WTC11 (cell line): ENCODE measurements around the gene SLC2A9. TPM values are rescaled to one million over a fixed set of nuclear protein-coding genes. Genes with fewer than 3 reads are reported as not detected.

ENCODE experiments used
- ATAC-seq: fragments of 200-7000 bp; cut with Tn5 transposase; 2 replicates; pipeline ENCODE4 v1.10.0; 2021; ENCODE audit warnings: mild to moderate bottlenecking, moderate library complexity
- CTCF ChIA-PET: fragments of 300-600 bp; sonication (Branson Sonifier 250); formaldehyde crosslinking; loops from one replicate; lab custom pipeline; 2021; ENCODE audit warnings: antibody characterized with exemption; lab: Charles Lee
- POLR2A ChIA-PET: fragments of 350-600 bp; sonication (Branson Sonifier 250); formaldehyde crosslinking; loops from one replicate; lab custom pipeline; 2021; ENCODE audit warnings: antibody characterized with exemption; lab: Charles Lee
- DNase-seq: peaks from one replicate; pipeline ENCODE4 v3.0.0; 2021; ENCODE audit warnings: low spot score
- H3K27ac Mint-ChIP-seq: 2 replicates; pipeline ENCODE4 v1.8.0; 2021; ENCODE audit warnings: mixed read lengths
- H3K27me3 Mint-ChIP-seq: 2 replicates; pipeline ENCODE4 v1.8.0; 2021; ENCODE audit warnings: low read depth, mild to moderate bottlenecking, moderate library complexity, mixed read lengths
- H3K36me3 Mint-ChIP-seq: 2 replicates; pipeline ENCODE4 v1.8.0; 2021; ENCODE audit warnings: mixed read lengths
- H3K4me1 Mint-ChIP-seq: 2 replicates; pipeline ENCODE4 v1.8.0; 2022; ENCODE audit warnings: mixed read lengths
- H3K4me3 Mint-ChIP-seq: 2 replicates; pipeline ENCODE4 v1.8.0; 2021; ENCODE audit warnings: mild to moderate bottlenecking, moderate library complexity, mixed read lengths
- H3K9me3 Mint-ChIP-seq: 2 replicates; pipeline ENCODE4 v1.8.0; 2021; ENCODE audit warnings: mixed read lengths
- ATF1 ChIP-seq: sonication (generic); formaldehyde crosslinking; IDR thresholded peaks from 2 replicates; pipeline ENCODE4 v1.8.1; 2023; ENCODE audit warnings: mild to moderate bottlenecking, moderate library complexity, missing genetic modification reagents
- CREB1 ChIP-seq: sonication (generic); formaldehyde crosslinking; IDR thresholded peaks from 2 replicates; pipeline ENCODE4 v1.8.0; 2023; ENCODE audit warnings: mild to moderate bottlenecking, missing genetic modification reagents
- FOXJ3 ChIP-seq: sonication (generic); formaldehyde crosslinking; IDR thresholded peaks from 2 replicates; pipeline ENCODE4 v1.9.0; 2021; ENCODE audit warnings: missing genetic modification reagents, mild to moderate bottlenecking, borderline replicate concordance
- GABPB1 ChIP-seq: sonication (generic); formaldehyde crosslinking; IDR thresholded peaks from 2 replicates; pipeline ENCODE4 v1.8.1; 2023; ENCODE audit warnings: mild to moderate bottlenecking, missing genetic modification reagents
- NR2C2 ChIP-seq: sonication (generic); formaldehyde crosslinking; IDR thresholded peaks from 2 replicates; pipeline ENCODE4 v1.8.0; 2022; ENCODE audit warnings: mild to moderate bottlenecking, missing genetic modification reagents
- RELA ChIP-seq: sonication (generic); formaldehyde crosslinking; IDR thresholded peaks from 2 replicates; pipeline ENCODE4 v1.8.1; 2022; ENCODE audit warnings: missing genetic modification reagents, mild to moderate bottlenecking, borderline replicate concordance
- RORB ChIP-seq: fragments of 250-450 bp; sonication (Bioruptor Pico); IDR thresholded peaks from 2 replicates; pipeline ENCODE4 v1.9.0; 2021; ENCODE audit warnings: mild to moderate bottlenecking
- SOX15 ChIP-seq: fragments of 250-450 bp; sonication (Bioruptor Pico); IDR thresholded peaks from 2 replicates; pipeline ENCODE4 v1.9.0; 2021; ENCODE audit warnings: mild to moderate bottlenecking
- TP53 ChIP-seq: sonication (generic); formaldehyde crosslinking; IDR thresholded peaks from 2 replicates; pipeline ENCODE4 v1.8.1; 2023; ENCODE audit warnings: mild to moderate bottlenecking, missing genetic modification reagents
- ZNF263 ChIP-seq: sonication (generic); formaldehyde crosslinking; IDR thresholded peaks from 2 replicates; pipeline ENCODE4 v1.8.1; 2022; ENCODE audit warnings: low read depth, mild to moderate bottlenecking, moderate library complexity, missing genetic modification reagents
- total RNA-seq: library from RNA; stranded (reverse); gene quantifications from 3 replicates; pipeline ENCODE4 v1.2.3, GENCODE V29; 2021
- TF ChIP-seq, protein P1 (sequence below): sonication (generic); formaldehyde crosslinking; IDR thresholded peaks from 2 replicates; pipeline ENCODE4 v1.8.0; 2023; ENCODE audit warnings: missing genetic modification reagents
- TF ChIP-seq, protein P2 (sequence below): sonication (generic); formaldehyde crosslinking; IDR thresholded peaks from 2 replicates; pipeline ENCODE4 v1.8.1; 2022; ENCODE audit warnings: mild to moderate bottlenecking, moderate library complexity, missing genetic modification reagents
- TF ChIP-seq, protein P3 (sequence below): fragments of 250-450 bp; sonication (Bioruptor Pico); conservative IDR thresholded peaks from 2 replicates; pipeline ENCODE4 v1.9.0; 2021; ENCODE audit warnings: mild to moderate bottlenecking
- TF ChIP-seq, protein P4 (sequence below): fragments of 250-450 bp; sonication (Bioruptor Pico); IDR thresholded peaks from 2 replicates; pipeline ENCODE4 v1.8.0; 2021; ENCODE audit warnings: mild to moderate bottlenecking
- TF ChIP-seq, protein P5 (sequence below): sonication (generic); formaldehyde crosslinking; IDR thresholded peaks from 2 replicates; pipeline ENCODE4 v1.8.1; 2022; ENCODE audit warnings: mild to moderate bottlenecking, missing genetic modification reagents, moderate library complexity, borderline replicate concordance
- TF ChIP-seq, protein P6 (sequence below): sonication (generic); formaldehyde crosslinking; conservative IDR thresholded peaks from 2 replicates; pipeline ENCODE4 v1.8.1; 2023; ENCODE audit warnings: mild to moderate bottlenecking, low read depth, missing genetic modification reagents, moderate library complexity
- TF ChIP-seq, protein P7 (sequence below): sonication (generic); formaldehyde crosslinking; IDR thresholded peaks from 2 replicates; pipeline ENCODE4 v1.8.0; 2023; ENCODE audit warnings: mild to moderate bottlenecking, missing genetic modification reagents
- TF ChIP-seq, protein P8 (sequence below): sonication (generic); formaldehyde crosslinking; IDR thresholded peaks from 2 replicates; pipeline ENCODE4 v1.8.0; 2022; ENCODE audit warnings: missing genetic modification reagents

The SLC2A9 gene
- total RNA-seq, 1 experiment from 2014 or later: not detected

DNA sequence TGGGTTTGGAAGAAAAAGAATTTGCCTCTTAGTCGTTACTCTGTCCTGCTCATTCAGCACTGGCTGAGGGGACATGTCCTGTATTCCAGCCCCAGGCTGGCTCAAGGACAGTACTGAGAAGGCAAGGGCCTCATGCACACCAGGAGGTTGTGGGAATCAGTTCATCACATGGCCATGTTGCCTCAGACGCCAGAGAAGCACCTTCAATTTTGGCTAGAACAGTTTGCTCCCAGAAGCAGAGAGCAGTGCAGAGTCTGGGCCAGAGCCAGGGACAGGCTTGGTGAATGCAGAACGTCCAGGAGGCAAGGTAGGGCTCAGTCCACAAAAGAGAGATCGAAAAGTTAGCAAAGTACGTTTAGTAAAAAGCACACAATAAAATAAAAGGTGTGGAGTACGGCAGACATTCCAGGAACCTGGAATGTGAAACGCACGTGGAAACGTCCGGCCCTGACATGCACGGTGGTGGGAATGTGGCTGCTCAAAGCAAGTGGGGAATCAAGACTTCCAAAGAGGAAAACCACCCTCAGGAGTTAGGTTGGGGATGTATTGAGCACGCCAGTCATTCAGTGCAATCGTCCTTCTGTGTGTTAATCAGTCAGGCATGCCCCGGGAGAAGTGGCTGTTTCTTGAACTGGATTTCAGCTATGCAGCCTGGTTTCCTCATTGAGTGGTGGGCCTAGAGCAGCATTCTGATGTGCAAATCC is 1.2 kb upstream of the SLC2A9 start:
- TF ChIP-seq, protein P1, sequence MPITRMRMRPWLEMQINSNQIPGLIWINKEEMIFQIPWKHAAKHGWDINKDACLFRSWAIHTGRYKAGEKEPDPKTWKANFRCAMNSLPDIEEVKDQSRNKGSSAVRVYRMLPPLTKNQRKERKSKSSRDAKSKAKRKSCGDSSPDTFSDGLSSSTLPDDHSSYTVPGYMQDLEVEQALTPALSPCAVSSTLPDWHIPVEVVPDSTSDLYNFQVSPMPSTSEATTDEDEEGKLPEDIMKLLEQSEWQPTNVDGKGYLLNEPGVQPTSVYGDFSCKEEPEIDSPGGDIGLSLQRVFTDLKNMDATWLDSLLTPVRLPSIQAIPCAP: no peak
- TF ChIP-seq GABPB1: 0 out of 2 replicates have a peak, but pooled peaks have one; percentile 14
- TF ChIP-seq ATF1 (CRISPR knock-in tag): no peak
- TF ChIP-seq, all 79 proteins: peak for 1
- ChIA-PET POLR2A (no interaction called here), CTCF (interaction anchor here (1.8 kb wide), 1 partner anchor 319 kb away, joined by 4 read pairs; no protein-coding TSS in a partner anchor)
- Mint-ChIP-seq H3K4me1 (0 out of 2 replicates have a peak, but pooled peaks cover 3% of the 10 kb centered on the region), H3K27me3 (peaks cover 17% of the 10 kb centered on the region), H3K36me3 (no peaks in the 10 kb centered on the region), H3K27ac (no peak overlapping the region), H3K9me3 (no peaks in the 10 kb centered on the region), H3K4me3 (no peak overlapping the region)
- no peak for DNase-seq
- ATAC-seq: no peak

DNA sequence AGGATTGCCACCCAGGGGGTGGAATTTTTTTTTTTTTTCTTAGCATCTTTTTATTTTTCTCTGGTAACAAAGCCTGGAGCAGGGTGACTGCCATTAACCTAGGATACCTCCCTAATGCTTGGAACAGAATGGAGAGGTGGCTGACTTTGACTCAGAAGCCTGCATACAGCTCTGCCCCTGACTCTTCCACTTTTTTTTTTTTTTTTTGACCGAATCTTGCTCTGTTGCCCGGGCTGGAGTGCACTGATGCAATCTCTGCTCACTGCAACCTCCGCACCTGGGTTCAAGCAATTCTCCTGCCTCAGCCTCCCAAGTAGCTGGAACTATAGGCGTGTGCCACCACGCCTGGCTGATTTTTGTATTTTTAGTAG is 341 bp upstream of the SLC2A9 start:
- Mint-ChIP-seq H3K27ac (no peak overlapping the region), H3K27me3 (peaks cover 17% of the 10 kb centered on the region), H3K4me1 (0 out of 2 replicates have a peak, but pooled peaks cover 3% of the 10 kb centered on the region), H3K4me3 (no peak overlapping the region), H3K36me3 (no peaks in the 10 kb centered on the region), H3K9me3 (no peaks in the 10 kb centered on the region)
- ChIA-PET CTCF (interaction anchor here (0.5 to 1.8 kb wide), 2 partner anchors 272 to 318 kb away, joined by 4 read pairs; no protein-coding TSS in a partner anchor), POLR2A (no interaction called here)
- no peak for DNase-seq
- ATAC-seq: no peak
- TF ChIP-seq, protein P2, sequence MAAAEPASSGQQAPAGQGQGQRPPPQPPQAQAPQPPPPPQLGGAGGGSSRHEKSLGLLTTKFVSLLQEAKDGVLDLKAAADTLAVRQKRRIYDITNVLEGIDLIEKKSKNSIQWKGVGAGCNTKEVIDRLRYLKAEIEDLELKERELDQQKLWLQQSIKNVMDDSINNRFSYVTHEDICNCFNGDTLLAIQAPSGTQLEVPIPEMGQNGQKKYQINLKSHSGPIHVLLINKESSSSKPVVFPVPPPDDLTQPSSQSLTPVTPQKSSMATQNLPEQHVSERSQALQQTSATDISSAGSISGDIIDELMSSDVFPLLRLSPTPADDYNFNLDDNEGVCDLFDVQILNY (CRISPR knock-in tag): no peak
- no peak for TF ChIP-seq ZNF263 (CRISPR knock-in tag)
- no peak for TF ChIP-seq FOXJ3
- TF ChIP-seq, protein P3, sequence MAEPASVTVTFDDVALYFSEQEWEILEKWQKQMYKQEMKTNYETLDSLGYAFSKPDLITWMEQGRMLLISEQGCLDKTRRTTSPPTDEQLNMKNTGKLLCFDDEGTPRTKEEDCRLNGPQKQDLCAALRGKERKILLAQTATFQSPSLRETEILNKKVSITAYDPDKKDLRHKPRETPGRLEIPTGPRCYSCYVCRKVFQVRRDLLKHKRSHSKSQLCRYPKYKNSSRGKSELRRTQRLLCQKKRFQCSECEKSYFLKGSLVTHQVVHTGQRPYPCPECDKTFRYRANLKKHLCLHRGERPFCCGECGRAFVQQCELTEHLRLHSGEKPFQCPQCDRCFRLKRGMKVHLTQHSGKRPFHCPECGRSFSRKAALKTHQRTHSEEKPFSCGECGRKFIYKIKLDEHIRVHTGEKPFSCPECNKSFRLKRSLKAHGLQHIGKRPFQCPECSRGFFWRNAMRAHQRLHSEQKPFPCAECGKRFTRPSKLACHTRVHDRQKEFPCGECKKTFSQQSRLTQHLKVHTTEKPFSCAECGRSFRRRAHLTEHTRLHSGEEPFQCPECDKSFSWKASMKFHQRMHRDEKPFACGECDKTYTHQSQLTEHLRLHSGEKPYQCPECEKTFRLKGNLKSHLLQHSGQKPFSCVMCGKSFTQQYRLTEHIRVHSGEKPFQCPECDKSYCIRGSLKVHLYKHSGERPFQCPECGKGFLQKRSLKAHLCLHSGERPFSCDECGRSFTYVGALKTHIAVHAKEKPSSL: no peak
- TF ChIP-seq, protein P4, sequence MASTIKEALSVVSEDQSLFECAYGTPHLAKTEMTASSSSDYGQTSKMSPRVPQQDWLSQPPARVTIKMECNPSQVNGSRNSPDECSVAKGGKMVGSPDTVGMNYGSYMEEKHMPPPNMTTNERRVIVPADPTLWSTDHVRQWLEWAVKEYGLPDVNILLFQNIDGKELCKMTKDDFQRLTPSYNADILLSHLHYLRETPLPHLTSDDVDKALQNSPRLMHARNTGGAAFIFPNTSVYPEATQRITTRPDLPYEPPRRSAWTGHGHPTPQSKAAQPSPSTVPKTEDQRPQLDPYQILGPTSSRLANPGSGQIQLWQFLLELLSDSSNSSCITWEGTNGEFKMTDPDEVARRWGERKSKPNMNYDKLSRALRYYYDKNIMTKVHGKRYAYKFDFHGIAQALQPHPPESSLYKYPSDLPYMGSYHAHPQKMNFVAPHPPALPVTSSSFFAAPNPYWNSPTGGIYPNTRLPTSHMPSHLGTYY (CRISPR knock-in tag): no peak
- TF ChIP-seq, protein P5, sequence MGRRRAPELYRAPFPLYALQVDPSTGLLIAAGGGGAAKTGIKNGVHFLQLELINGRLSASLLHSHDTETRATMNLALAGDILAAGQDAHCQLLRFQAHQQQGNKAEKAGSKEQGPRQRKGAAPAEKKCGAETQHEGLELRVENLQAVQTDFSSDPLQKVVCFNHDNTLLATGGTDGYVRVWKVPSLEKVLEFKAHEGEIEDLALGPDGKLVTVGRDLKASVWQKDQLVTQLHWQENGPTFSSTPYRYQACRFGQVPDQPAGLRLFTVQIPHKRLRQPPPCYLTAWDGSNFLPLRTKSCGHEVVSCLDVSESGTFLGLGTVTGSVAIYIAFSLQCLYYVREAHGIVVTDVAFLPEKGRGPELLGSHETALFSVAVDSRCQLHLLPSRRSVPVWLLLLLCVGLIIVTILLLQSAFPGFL (CRISPR knock-in tag): no peak
- no peak for TF ChIP-seq SOX15 (CRISPR knock-in tag)
- no peak for TF ChIP-seq RELA
- no peak for TF ChIP-seq CREB1 (CRISPR knock-in tag)
- TF ChIP-seq, protein P6, sequence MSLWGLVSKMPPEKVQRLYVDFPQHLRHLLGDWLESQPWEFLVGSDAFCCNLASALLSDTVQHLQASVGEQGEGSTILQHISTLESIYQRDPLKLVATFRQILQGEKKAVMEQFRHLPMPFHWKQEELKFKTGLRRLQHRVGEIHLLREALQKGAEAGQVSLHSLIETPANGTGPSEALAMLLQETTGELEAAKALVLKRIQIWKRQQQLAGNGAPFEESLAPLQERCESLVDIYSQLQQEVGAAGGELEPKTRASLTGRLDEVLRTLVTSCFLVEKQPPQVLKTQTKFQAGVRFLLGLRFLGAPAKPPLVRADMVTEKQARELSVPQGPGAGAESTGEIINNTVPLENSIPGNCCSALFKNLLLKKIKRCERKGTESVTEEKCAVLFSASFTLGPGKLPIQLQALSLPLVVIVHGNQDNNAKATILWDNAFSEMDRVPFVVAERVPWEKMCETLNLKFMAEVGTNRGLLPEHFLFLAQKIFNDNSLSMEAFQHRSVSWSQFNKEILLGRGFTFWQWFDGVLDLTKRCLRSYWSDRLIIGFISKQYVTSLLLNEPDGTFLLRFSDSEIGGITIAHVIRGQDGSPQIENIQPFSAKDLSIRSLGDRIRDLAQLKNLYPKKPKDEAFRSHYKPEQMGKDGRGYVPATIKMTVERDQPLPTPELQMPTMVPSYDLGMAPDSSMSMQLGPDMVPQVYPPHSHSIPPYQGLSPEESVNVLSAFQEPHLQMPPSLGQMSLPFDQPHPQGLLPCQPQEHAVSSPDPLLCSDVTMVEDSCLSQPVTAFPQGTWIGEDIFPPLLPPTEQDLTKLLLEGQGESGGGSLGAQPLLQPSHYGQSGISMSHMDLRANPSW (CRISPR knock-in tag): no peak
- no peak for TF ChIP-seq RORB (CRISPR knock-in tag)
- TF ChIP-seq, protein P7, sequence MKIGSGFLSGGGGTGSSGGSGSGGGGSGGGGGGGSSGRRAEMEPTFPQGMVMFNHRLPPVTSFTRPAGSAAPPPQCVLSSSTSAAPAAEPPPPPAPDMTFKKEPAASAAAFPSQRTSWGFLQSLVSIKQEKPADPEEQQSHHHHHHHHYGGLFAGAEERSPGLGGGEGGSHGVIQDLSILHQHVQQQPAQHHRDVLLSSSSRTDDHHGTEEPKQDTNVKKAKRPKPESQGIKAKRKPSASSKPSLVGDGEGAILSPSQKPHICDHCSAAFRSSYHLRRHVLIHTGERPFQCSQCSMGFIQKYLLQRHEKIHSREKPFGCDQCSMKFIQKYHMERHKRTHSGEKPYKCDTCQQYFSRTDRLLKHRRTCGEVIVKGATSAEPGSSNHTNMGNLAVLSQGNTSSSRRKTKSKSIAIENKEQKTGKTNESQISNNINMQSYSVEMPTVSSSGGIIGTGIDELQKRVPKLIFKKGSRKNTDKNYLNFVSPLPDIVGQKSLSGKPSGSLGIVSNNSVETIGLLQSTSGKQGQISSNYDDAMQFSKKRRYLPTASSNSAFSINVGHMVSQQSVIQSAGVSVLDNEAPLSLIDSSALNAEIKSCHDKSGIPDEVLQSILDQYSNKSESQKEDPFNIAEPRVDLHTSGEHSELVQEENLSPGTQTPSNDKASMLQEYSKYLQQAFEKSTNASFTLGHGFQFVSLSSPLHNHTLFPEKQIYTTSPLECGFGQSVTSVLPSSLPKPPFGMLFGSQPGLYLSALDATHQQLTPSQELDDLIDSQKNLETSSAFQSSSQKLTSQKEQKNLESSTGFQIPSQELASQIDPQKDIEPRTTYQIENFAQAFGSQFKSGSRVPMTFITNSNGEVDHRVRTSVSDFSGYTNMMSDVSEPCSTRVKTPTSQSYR: no peak
- TF ChIP-seq, protein P8, sequence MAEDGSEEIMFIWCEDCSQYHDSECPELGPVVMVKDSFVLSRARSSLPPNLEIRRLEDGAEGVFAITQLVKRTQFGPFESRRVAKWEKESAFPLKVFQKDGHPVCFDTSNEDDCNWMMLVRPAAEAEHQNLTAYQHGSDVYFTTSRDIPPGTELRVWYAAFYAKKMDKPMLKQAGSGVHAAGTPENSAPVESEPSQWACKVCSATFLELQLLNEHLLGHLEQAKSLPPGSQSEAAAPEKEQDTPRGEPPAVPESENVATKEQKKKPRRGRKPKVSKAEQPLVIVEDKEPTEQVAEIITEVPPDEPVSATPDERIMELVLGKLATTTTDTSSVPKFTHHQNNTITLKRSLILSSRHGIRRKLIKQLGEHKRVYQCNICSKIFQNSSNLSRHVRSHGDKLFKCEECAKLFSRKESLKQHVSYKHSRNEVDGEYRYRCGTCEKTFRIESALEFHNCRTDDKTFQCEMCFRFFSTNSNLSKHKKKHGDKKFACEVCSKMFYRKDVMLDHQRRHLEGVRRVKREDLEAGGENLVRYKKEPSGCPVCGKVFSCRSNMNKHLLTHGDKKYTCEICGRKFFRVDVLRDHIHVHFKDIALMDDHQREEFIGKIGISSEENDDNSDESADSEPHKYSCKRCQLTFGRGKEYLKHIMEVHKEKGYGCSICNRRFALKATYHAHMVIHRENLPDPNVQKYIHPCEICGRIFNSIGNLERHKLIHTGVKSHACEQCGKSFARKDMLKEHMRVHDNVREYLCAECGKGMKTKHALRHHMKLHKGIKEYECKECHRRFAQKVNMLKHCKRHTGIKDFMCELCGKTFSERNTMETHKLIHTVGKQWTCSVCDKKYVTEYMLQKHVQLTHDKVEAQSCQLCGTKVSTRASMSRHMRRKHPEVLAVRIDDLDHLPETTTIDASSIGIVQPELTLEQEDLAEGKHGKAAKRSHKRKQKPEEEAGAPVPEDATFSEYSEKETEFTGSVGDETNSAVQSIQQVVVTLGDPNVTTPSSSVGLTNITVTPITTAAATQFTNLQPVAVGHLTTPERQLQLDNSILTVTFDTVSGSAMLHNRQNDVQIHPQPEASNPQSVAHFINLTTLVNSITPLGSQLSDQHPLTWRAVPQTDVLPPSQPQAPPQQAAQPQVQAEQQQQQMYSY (CRISPR knock-in tag): no peak
- no peak for TF ChIP-seq TP53 (CRISPR knock-in tag)
- no peak for TF ChIP-seq NR2C2 (CRISPR knock-in tag)
